Breast epithelium (tissue), 4 donors: ENCODE measurements around the gene CFAP43. TPM values are rescaled to one million over a fixed set of nuclear protein-coding genes. Genes with fewer than 3 reads are reported as not detected.
A peak's percentile ranks its signal among the peaks of the same experiment; 100 is the strongest.

Experiments
- DNase-seq, 2 donors: peaks; one replicate each; pipeline ENCODE4 v3.0.0-alpha.2; 2019; ENCODE audit warnings: low spot score in 2 of 2
- H3K27ac ChIP-seq, 2 donors: fragments of 200-600 bp; sonication (generic) in 1 of 2; one replicate each; pipeline ENCODE4 v1.5.1; 2016 to 2019; ENCODE audit warnings: mild to moderate bottlenecking in 1 of 2
- H3K27me3 ChIP-seq, 2 donors: fragments of 200-600 bp; sonication (generic) in 1 of 2; one replicate each; pipeline versions ENCODE4 v1.5.1 to v1.6.0; 2017 to 2019; ENCODE audit warnings: control low read depth in 1 of 2, mild to moderate bottlenecking in 1 of 2
- H3K36me3 ChIP-seq: fragments of 200-600 bp; one replicate; pipeline ENCODE4 v1.5.1; 2019
- H3K4me1 ChIP-seq, 2 donors: fragments of 200-600 bp; sonication (generic); one replicate each; pipeline ENCODE4 v1.5.1; 2016 to 2019; ENCODE audit warnings: control low read depth in 1 of 2
- H3K4me3 ChIP-seq, 3 donors: fragments of 200-600 bp; sonication (generic); 1 replicate in 2 of 3; 2 replicates in 1 of 3; pipeline ENCODE4 v1.5.1; 2016 to 2019; ENCODE audit warnings: mild to moderate bottlenecking in 3 of 3, moderate library complexity in 2 of 3
- H3K9me3 ChIP-seq, 2 donors: fragments of 200-600 bp; sonication (generic) in 1 of 2; one replicate each; pipeline ENCODE4 v1.5.1; 2016 to 2019; ENCODE audit warnings: control low read depth in 1 of 2
- POLR2A ChIP-seq: fragments of 450-650 bp; IDR thresholded peaks from one replicate; pipeline ENCODE4 v1.6.1; 2016; ENCODE audit warnings: antibody characterized with exemption, mild to moderate bottlenecking, moderate library complexity
- POLR2AphosphoS5 ChIP-seq, 3 donors: sonication (generic); formaldehyde crosslinking; IDR thresholded peaks; one replicate each; pipeline ENCODE4 v1.6.1; 2017; ENCODE audit warnings: antibody characterized with exemption in 3 of 3
- intact Hi-C: fragments of 100-400 bp; cut with DNase I; formaldehyde crosslinking; loops from one replicate; pipeline ENCODE4 v1.15.1; 2023; ENCODE audit warnings: low total_unique reads
- total RNA-seq, 3 donors: library from RNA; depleted of rRNA; stranded (reverse); fragments of >200 nt; gene quantifications; one replicate each; pipeline ENCODE4 v1.1.0, GENCODE V29; 2016
- TF ChIP-seq, protein P1 (sequence below), 3 donors: fragments of 450-650 bp; IDR thresholded peaks; one replicate each; pipeline ENCODE4 v1.5.1; 2016 to 2017; ENCODE audit warnings: antibody characterized with exemption in 3 of 3, mild to moderate bottlenecking in 3 of 3, moderate library complexity in 3 of 3

The CFAP43 gene
- total RNA-seq, 3 donors from 2014 or later, result 0.32 to 8.5 (median 3.9) TPM

DNA sequence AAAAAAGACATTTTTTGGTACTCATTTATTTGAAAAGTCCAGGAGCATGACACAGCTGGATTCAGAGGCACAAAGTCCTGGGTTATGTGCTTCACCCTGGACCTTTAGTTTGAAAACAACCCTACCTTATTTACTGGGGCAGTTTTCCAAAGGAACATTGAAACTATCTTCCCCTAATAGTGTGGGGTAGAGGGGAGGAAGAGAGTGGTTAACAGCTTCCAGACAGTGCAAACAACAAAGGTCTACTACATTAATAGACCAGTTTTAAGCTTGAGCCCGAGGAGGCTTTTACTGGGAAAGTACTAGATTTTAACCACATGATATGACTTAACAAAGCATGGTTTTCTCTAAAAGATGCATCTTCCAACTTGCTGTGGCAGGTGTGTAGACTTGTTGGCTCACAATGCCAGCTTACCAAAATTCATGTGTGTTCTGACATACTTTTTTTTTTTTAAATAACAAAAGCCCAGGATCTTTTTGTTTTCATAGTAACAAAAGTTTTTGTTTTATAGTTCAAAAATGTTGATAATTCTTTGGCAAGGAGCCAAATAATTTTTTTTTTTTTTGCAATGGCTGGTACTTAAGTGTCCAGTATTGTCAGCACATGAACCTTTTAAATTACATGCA, 24.3 kb upstream of the CFAP43 start:
- no peaks in the 10 kb centered on the region for H3K4me1 ChIP-seq
- DNase-seq, result no peak
- H3K9me3 ChIP-seq, result no peaks in the 10 kb centered on the region
- peak overlapping the region; percentile 69 to 95 (median 93) for H3K4me3 ChIP-seq
- TF ChIP-seq, protein P1, sequence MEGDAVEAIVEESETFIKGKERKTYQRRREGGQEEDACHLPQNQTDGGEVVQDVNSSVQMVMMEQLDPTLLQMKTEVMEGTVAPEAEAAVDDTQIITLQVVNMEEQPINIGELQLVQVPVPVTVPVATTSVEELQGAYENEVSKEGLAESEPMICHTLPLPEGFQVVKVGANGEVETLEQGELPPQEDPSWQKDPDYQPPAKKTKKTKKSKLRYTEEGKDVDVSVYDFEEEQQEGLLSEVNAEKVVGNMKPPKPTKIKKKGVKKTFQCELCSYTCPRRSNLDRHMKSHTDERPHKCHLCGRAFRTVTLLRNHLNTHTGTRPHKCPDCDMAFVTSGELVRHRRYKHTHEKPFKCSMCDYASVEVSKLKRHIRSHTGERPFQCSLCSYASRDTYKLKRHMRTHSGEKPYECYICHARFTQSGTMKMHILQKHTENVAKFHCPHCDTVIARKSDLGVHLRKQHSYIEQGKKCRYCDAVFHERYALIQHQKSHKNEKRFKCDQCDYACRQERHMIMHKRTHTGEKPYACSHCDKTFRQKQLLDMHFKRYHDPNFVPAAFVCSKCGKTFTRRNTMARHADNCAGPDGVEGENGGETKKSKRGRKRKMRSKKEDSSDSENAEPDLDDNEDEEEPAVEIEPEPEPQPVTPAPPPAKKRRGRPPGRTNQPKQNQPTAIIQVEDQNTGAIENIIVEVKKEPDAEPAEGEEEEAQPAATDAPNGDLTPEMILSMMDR (IDR thresholded peaks at IDR 0.05), result no peak
- TF ChIP-seq POLR2AphosphoS5 (IDR thresholded peaks at IDR 0.05) (no peak), POLR2A (no peak)
- H3K27ac ChIP-seq, result peak overlapping the region; percentile 92 to 99
- H3K36me3 ChIP-seq, result no peaks in the 10 kb centered on the region
- H3K27me3 ChIP-seq, result no peaks in the 10 kb centered on the region
- intact Hi-C loops, result no loop called here

- no peak for DNase-seq
- TF ChIP-seq, protein P1 (IDR thresholded peaks at IDR 0.05), result no peak
- TF ChIP-seq POLR2A, result peak; percentile 43
- peak in 2 of 3 donors; percentile 51 to 71 for TF ChIP-seq POLR2AphosphoS5 (IDR thresholded peaks at IDR 0.05)
Measured at GRCh38 chr10:104255311-104255981, 23.3 kb upstream of the CFAP43 start.

DNA sequence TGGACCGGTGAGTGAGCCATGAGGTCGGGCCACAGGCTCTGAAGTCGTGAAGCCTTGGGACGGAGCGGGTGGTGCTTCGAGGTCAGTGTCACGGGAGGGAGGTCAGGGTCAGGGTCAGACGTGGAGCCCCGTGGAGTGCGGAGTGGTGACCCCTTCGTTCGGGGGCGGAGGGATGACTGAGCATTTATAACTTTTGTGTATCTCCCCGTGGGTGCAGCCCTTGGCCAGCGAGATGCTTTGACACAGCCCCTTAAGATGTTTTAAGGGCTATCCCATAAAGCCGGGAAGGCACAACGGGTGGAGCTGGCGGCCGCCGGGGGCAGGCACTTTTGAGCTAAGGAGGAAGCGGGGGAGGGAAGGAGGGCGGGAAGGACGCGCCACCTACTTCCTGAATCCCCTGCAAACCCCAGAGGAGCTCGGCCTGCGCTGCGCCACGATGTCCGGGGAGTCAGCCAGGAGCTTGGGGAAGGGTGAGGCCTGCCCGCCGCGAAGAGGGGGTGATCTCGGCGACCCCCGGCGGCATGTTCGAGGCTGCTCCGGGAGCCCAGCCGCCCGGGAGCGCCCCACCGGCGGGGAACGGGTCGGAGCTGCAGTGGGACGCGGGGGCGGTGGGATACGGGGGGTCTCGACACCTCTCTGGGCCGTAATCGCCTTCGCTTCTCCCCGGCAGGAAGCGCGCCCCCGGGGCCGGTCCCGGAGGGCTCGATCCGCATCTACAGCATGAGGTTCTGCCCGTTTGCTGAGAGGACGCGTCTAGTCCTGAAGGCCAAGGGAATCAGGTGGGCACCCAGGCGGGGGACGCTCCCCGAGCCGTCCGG, 22.5 kb upstream of the CFAP43 start, which contains the start of gene GSTO1:
TSS of gene GSTO1 (plus strand) at position 400 of the 818 bp plus-strand sequence. CDS start at position 437, 37 bp downstream.
- Histone ChIP-seq H3K27me3 (no peaks in the 10 kb centered on the region), H3K4me1 (no peaks in the 10 kb centered on the region), H3K36me3 (no peaks in the 10 kb centered on the region), H3K9me3 (no peaks in the 10 kb centered on the region), H3K27ac (peak within 1 kb of the TSS; percentile 92 to 99), H3K4me3 (peak within 1 kb of the TSS; percentile 69 to 95 (median 93))
- TF ChIP-seq POLR2AphosphoS5 (IDR thresholded peaks at IDR 0.05), result peak; percentile 80 to 87 (median 85)
- TF ChIP-seq POLR2A, result peak; percentile 55
- TF ChIP-seq, protein P1 (IDR thresholded peaks at IDR 0.05), result no peak
- intact Hi-C loops, result no loop called here
- peak; percentile 74 to 76 for DNase-seq

More at GRCh38 chr10:104255311-104255981, 23.3 kb upstream of the CFAP43 start:
- Histone ChIP-seq H3K27ac (peak overlapping the region; percentile 92 to 99), H3K9me3 (no peaks in the 10 kb centered on the region), H3K36me3 (no peaks in the 10 kb centered on the region), H3K27me3 (no peaks in the 10 kb centered on the region), H3K4me1 (no peaks in the 10 kb centered on the region), H3K4me3 (peak overlapping the region; percentile 69 to 95 (median 93))
- intact Hi-C loops, result no loop called here

DNA sequence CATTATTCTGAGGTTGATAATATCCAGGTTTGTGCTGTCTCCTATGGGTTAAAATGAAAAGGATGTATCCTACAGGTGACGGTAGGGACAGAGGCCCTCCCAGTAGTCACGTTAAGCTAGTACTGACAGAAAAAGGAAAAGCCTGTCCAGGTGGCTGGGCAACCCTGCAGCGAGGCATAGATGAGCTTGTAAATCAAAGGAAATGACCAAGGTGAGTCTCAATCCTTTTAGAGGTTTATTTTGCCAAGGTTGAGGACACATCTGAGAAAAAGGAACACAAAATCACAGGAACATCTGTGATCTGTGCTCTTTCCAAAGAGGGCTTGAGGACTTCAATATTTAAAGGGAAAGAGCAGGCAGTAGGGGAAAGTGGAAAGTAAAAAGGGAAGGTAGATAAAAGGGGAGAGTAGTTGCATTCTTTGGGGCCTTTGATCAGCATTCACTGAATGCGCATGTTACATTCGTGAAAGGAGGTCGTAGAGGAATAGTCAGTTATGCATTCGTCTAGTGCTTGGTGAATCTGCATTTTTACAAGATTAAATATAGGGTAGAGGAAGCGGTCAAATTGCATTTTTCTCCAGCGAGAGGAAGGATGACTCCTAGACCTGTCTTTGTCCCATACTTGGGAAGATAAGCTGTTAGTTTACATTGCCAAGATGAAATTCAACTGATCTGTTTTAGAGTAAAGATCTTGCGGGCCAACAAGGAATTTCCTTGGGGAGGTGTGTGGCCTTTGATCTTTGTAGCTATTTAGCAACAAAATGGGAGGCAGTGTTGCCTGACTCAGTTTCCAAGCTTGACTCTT, 21.6 kb upstream of the CFAP43 start:
- H3K36me3 ChIP-seq, result no peaks in the 10 kb centered on the region
- intact Hi-C loops, result no loop called here
- H3K27me3 ChIP-seq, result no peaks in the 10 kb centered on the region
- H3K4me3 ChIP-seq, result peak overlapping the region; percentile 69 to 95 (median 93)
- no peak for DNase-seq
- TF ChIP-seq POLR2A (no peak), POLR2AphosphoS5 (IDR thresholded peaks at IDR 0.05) (no peak)
- TF ChIP-seq, protein P1 (IDR thresholded peaks at IDR 0.05), result no peak
- H3K4me1 ChIP-seq, result no peaks in the 10 kb centered on the region
- peak overlapping the region; percentile 92 to 99 for H3K27ac ChIP-seq
- H3K9me3 ChIP-seq, result no peaks in the 10 kb centered on the region
